ENCODE results near the gene ORM1.
"Not testable (repeated sequence)": the region's sequence is repeated elsewhere in the genome, so short reads cannot be mapped to it uniquely, and the experiment has no call there.

DNA sequence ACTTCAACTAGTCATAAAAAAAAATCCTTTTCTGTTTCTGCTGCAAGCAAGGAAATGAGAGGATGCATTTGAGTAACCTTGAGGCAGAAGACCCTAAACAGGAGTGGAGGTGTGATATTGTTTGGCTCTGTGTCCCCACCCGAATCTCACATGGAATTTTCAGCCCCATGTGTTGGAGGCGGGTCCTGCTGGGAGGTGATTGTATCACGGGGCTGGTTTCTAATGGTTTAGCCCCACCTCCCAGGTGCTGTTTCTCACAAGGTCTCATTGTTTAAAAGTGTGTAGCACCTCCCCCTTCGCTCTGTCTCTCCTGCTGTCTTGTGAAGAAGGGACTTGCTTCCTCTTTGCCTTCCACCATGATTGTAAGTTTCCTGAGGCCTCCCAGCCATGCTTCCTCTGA, 10.8 kb downstream of the ORM1 start:
- TF ChIP-seq EZH2 (IDR thresholded peaks at IDR 0.05; ENCODE audit: low read length, missing control alignments) = not testable (repeated sequence)
- TF ChIP-seq, protein P1, sequence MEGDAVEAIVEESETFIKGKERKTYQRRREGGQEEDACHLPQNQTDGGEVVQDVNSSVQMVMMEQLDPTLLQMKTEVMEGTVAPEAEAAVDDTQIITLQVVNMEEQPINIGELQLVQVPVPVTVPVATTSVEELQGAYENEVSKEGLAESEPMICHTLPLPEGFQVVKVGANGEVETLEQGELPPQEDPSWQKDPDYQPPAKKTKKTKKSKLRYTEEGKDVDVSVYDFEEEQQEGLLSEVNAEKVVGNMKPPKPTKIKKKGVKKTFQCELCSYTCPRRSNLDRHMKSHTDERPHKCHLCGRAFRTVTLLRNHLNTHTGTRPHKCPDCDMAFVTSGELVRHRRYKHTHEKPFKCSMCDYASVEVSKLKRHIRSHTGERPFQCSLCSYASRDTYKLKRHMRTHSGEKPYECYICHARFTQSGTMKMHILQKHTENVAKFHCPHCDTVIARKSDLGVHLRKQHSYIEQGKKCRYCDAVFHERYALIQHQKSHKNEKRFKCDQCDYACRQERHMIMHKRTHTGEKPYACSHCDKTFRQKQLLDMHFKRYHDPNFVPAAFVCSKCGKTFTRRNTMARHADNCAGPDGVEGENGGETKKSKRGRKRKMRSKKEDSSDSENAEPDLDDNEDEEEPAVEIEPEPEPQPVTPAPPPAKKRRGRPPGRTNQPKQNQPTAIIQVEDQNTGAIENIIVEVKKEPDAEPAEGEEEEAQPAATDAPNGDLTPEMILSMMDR (conservative IDR thresholded peaks at IDR 0.05 in 1 of 2, IDR thresholded peaks at IDR 0.05 in 1 of 2; ENCODE audit: low read depth in 1 of 2, low read length in 2 of 2) = not testable (repeated sequence)
